HepG2 (cell line): ENCODE results near the gene ZNF740. TPM values are rescaled to one million over a fixed set of nuclear protein-coding genes. Genes with fewer than 3 reads are reported as not detected.

ENCODE experiments used
- CEBPB ChIP-seq: IDR thresholded peaks from 2 replicates; pipeline ENCODE4 v1.6.1; 2011; ENCODE audit warnings: low read depth, low read length, improper control_type of control experiment, borderline replicate concordance
- CEBPG ChIP-seq: IDR thresholded peaks from 2 replicates; pipeline ENCODE4 v1.6.1; 2016
- CTCF ChIP-seq: sonication (generic); formaldehyde crosslinking; IDR thresholded peaks from 2 replicates; pipeline ENCODE4 v1.5.0; 2020; ENCODE audit warnings: mild to moderate bottlenecking, missing genetic modification reagents, moderate library complexity
- GLMP ChIP-seq: sonication (generic); formaldehyde crosslinking; IDR thresholded peaks from 2 replicates; pipeline ENCODE4 v1.9.0; 2021; ENCODE audit warnings: missing genetic modification reagents, mild to moderate bottlenecking, borderline replicate concordance
- HOXA3 ChIP-seq: sonication (generic); formaldehyde crosslinking; IDR thresholded peaks from 2 replicates; pipeline ENCODE4 v1.5.0; 2020; ENCODE audit warnings: missing genetic modification reagents
- KMT2A ChIP-seq: sonication (generic); formaldehyde crosslinking; IDR thresholded peaks from 2 replicates; pipeline ENCODE4 v1.4.0; 2020; ENCODE audit warnings: missing genetic modification reagents
- MIER3 ChIP-seq: IDR thresholded peaks from 2 replicates; pipeline ENCODE4 v1.6.1; 2016; ENCODE audit warnings: missing compliant biosample characterization, borderline replicate concordance
- MTA3 ChIP-seq: sonication (generic); formaldehyde crosslinking; IDR thresholded peaks from 2 replicates; pipeline ENCODE4 v1.4.0; 2020; ENCODE audit warnings: missing genetic modification reagents
- NBN ChIP-seq: fragments of 450-650 bp; conservative IDR thresholded peaks from 2 replicates; pipeline ENCODE4 v1.6.1; 2017
- NR2F1 ChIP-seq, 2 experiments: fragments of 450-650 bp in 1 of 2; formaldehyde crosslinking in 1 of 2; IDR thresholded peaks; 2 replicates each; pipeline versions ENCODE4 v1.5.0 to v1.6.1; 2016 to 2020; ENCODE audit warnings: mild to moderate bottlenecking in 1 of 2, missing compliant biosample characterization in 1 of 2, missing genetic modification reagents in 1 of 2, moderate library complexity in 1 of 2
- POLR2A ChIP-seq, 2 experiments: IDR thresholded peaks; 2 replicates each; pipeline ENCODE4 v1.6.1; 2011; ENCODE audit warnings: low read depth in 2 of 2, low read length in 2 of 2, mild to moderate bottlenecking in 1 of 2, moderate library complexity in 1 of 2; ENCODE audit not compliant: insufficient read depth in 1 of 2
- RARA ChIP-seq: IDR thresholded peaks from 2 replicates; pipeline ENCODE4 v1.6.1; 2016; ENCODE audit warnings: missing genetic modification reagents, missing compliant biosample characterization
- SOX6 ChIP-seq, 2 experiments: fragments of 450-650 bp in 1 of 2; sonication (generic) in 1 of 2; formaldehyde crosslinking in 1 of 2; IDR thresholded peaks; 2 replicates each; pipeline versions ENCODE4 v1.4.0 to v1.6.1; 2017 to 2020; ENCODE audit warnings: antibody characterized with exemption in 1 of 2, mild to moderate bottlenecking in 1 of 2, missing genetic modification reagents in 1 of 2
- TGIF2 ChIP-seq: IDR thresholded peaks from 2 replicates; pipeline ENCODE4 v1.6.1; 2016; ENCODE audit warnings: control low read depth, missing compliant biosample characterization
- THAP8 ChIP-seq: sonication (generic); formaldehyde crosslinking; IDR thresholded peaks from 2 replicates; pipeline ENCODE4 v1.5.1; 2020; ENCODE audit warnings: missing genetic modification reagents, mild to moderate bottlenecking, borderline replicate concordance
- ZFP36L2 ChIP-seq: sonication (generic); formaldehyde crosslinking; IDR thresholded peaks from 2 replicates; pipeline ENCODE4 v1.4.0; 2020; ENCODE audit warnings: missing genetic modification reagents
- ZMYM3 ChIP-seq: sonication (generic); formaldehyde crosslinking; IDR thresholded peaks from 2 replicates; pipeline ENCODE4 v1.5.1; 2020; ENCODE audit warnings: mild to moderate bottlenecking, missing genetic modification reagents
- ZNF121 ChIP-seq: sonication (generic); formaldehyde crosslinking; IDR thresholded peaks from 2 replicates; pipeline ENCODE4 v1.5.0; 2020; ENCODE audit warnings: mild to moderate bottlenecking, missing genetic modification reagents
- ZNF205 ChIP-seq: IDR thresholded peaks from 2 replicates; pipeline ENCODE4 v1.6.1; 2018; ENCODE audit warnings: missing biosample characterization, missing genetic modification reagents
- ZNF557 ChIP-seq: sonication (generic); formaldehyde crosslinking; IDR thresholded peaks from 2 replicates; pipeline ENCODE4 v1.4.0; 2020; ENCODE audit warnings: missing genetic modification reagents
- ZNF749 ChIP-seq: sonication (generic); formaldehyde crosslinking; IDR thresholded peaks from 2 replicates; pipeline ENCODE4 v1.8.0; 2022; ENCODE audit warnings: mild to moderate bottlenecking, missing genetic modification reagents, moderate library complexity, borderline replicate concordance
- polyA plus RNA-seq, 8 experiments: library from polyadenylated mRNA; depleted of rRNA in 3 of 8; stranded (reverse) in 7 of 8; unstranded in 1 of 8; fragments of >200 nt; fragmentation: Illumina TruSeq in 4 of 8; extraction: Trizol in 4 of 8; gene quantifications; 2 replicates each; pipeline versions ENCODE4 v1.2.1 to v1.2.3, GENCODE V29; 2011 to 2016; ENCODE audit warnings: low read depth in 4 of 8, missing spikeins in 1 of 8, mixed read lengths in 1 of 8; ENCODE audit not compliant: insufficient read depth in 1 of 8
- total RNA-seq, 5 experiments: library from RNA; depleted of rRNA; stranded (reverse); fragments of >200 nt; fragmentation: Illumina TruSeq; extraction: Trizol; gene quantifications; 2 replicates each; pipeline ENCODE4 v1.2.3, GENCODE V29; 2016; ENCODE audit warnings: low read depth in 1 of 5
- TF ChIP-seq, protein P1 (sequence below): sonication (generic); formaldehyde crosslinking; IDR thresholded peaks from 2 replicates; pipeline ENCODE4 v1.4.0; 2020; ENCODE audit warnings: missing genetic modification reagents

The ZNF740 gene
- total and polyA plus RNA-seq, 2 of the 13 experiments (the other 11 are each of a cell fraction or from before 2014, with no cell fraction given) = 16.9 to 19.0 TPM

GRCh38 chr12:53217051-53217930 is 36.8 kb downstream of the ZNF740 start (continued):
- TF ChIP-seq GLMP (CRISPR knock-in tag) (no peak), ZNF121 (CRISPR knock-in tag) (no peak), ZNF557 (no peak), CTCF (CRISPR knock-in tag) (no peak), CEBPG (CRISPR knock-in tag) (peak; percentile 60), POLR2A (IDR thresholded peaks at IDR 0.05; ENCODE audit: insufficient read depth in 1 of 2, low read depth in 2 of 2, low read length in 2 of 2) (no peak), SOX6 (IDR thresholded peaks at IDR 0.05) (no peak), SOX6 (CRISPR knock-in tag; IDR thresholded peaks at IDR 0.05) (no peak), ZNF205 (CRISPR knock-in tag) (0 out of 2 replicates have a peak, but pooled peaks have one; percentile 29), ZMYM3 (CRISPR knock-in tag) (no peak), ZNF749 (no peak), NR2F1 (CRISPR knock-in tag; IDR thresholded peaks at IDR 0.05) (peak in 1 of 2 experiments; percentile 27; a peak in 1 of 4 replicates), MTA3 (CRISPR knock-in tag) (no peak), RARA (CRISPR knock-in tag) (no peak), CEBPB (peak; percentile 80), ZFP36L2 (CRISPR knock-in tag) (no peak), THAP8 (CRISPR knock-in tag) (no peak), HOXA3 (no peak), TGIF2 (CRISPR knock-in tag) (no peak), MIER3 (CRISPR knock-in tag) (no peak), KMT2A (CRISPR knock-in tag) (no peak), NBN (no peak)
- TF ChIP-seq, protein P1, sequence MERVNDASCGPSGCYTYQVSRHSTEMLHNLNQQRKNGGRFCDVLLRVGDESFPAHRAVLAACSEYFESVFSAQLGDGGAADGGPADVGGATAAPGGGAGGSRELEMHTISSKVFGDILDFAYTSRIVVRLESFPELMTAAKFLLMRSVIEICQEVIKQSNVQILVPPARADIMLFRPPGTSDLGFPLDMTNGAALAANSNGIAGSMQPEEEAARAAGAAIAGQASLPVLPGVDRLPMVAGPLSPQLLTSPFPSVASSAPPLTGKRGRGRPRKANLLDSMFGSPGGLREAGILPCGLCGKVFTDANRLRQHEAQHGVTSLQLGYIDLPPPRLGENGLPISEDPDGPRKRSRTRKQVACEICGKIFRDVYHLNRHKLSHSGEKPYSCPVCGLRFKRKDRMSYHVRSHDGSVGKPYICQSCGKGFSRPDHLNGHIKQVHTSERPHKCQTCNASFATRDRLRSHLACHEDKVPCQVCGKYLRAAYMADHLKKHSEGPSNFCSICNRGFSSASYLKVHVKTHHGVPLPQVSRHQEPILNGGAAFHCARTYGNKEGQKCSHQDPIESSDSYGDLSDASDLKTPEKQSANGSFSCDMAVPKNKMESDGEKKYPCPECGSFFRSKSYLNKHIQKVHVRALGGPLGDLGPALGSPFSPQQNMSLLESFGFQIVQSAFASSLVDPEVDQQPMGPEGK (CRISPR knock-in tag) = peak; percentile 2; the same call in 1 of the 2 replicates
